Neural cell (in vitro differentiated cells): Measurements from ENCODE around the gene YBX2.

Experiments used
- EP300 ChIP-seq: fragments of 450-650 bp; conservative IDR thresholded peaks from 2 replicates; pipeline ENCODE4 v1.6.1; 2014; ENCODE audit warnings: antibody characterized with exemption, mild to moderate bottlenecking, moderate library complexity; ENCODE audit not compliant: poor library complexity, severe bottlenecking
- EZH2 ChIP-seq: fragments of 200-600, 300-800 bp; shearing (Covaris generic), sonication (generic); IDR thresholded peaks from 2 replicates; pipeline ENCODE4 v1.6.1; 2014; ENCODE audit warnings: antibody characterized with exemption, low read length, borderline replicate concordance, mild to moderate bottlenecking; ENCODE audit not compliant: insufficient read depth, poor library complexity, severe bottlenecking
- MXI1 ChIP-seq: fragments of 450-650 bp; conservative IDR thresholded peaks from 2 replicates; pipeline ENCODE4 v1.6.1; 2014; ENCODE audit warnings: antibody characterized with exemption, mild to moderate bottlenecking; ENCODE audit not compliant: poor library complexity, severe bottlenecking
- POLR2AphosphoS5 ChIP-seq: IDR thresholded peaks from 2 replicates; pipeline ENCODE4 v1.6.1; 2012
- RAD21 ChIP-seq: fragments of 450-650 bp; conservative IDR thresholded peaks from 2 replicates; pipeline ENCODE4 v1.6.1; 2014; ENCODE audit warnings: antibody characterized with exemption, mild to moderate bottlenecking, moderate library complexity
- SMC3 ChIP-seq: fragments of 450-650 bp; conservative IDR thresholded peaks from 2 replicates; pipeline ENCODE4 v1.6.1; 2014; ENCODE audit warnings: antibody characterized with exemption, mild to moderate bottlenecking, moderate library complexity; ENCODE audit not compliant: poor library complexity
- TAF1 ChIP-seq: IDR thresholded peaks from 2 replicates; pipeline ENCODE4 v1.6.1; 2012; ENCODE audit warnings: low read depth
- TF ChIP-seq, protein P1 (sequence below): fragments of 450-650 bp; IDR thresholded peaks from 2 replicates; pipeline ENCODE4 v1.5.1; 2014; ENCODE audit warnings: antibody characterized with exemption, mild to moderate bottlenecking, moderate library complexity; ENCODE audit not compliant: poor library complexity, severe bottlenecking
- TF ChIP-seq, protein P2 (sequence below): IDR thresholded peaks from 2 replicates; pipeline ENCODE4 v1.6.1; 2012; ENCODE audit warnings: borderline replicate concordance

DNA sequence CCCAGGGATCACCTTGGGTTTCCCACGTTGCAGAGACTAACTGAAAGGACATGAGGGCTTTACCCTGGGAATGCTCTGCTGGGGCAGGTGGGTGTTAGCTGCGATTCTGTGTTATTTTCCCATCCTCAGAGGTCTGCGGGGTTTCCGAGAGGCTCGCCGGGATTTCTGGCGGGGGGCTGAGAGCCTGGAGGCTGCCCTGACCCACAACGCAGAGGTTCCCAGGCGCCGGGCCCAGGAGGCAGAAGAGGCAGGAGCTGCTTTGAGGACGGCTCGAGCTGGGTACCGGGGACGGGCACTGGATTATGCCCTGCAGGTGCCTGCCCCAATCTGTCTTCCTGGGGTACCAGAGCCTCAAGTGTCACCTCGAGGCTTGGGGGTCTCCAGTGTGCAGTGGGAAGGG, 48.8 kb upstream of the YBX2 start:
- TF ChIP-seq POLR2AphosphoS5 (no peak), RAD21 (no peak), EP300 (no peak), EZH2 (no peak), MXI1 (no peak), SMC3 (no peak), TAF1 (no peak)
- TF ChIP-seq, protein P1, sequence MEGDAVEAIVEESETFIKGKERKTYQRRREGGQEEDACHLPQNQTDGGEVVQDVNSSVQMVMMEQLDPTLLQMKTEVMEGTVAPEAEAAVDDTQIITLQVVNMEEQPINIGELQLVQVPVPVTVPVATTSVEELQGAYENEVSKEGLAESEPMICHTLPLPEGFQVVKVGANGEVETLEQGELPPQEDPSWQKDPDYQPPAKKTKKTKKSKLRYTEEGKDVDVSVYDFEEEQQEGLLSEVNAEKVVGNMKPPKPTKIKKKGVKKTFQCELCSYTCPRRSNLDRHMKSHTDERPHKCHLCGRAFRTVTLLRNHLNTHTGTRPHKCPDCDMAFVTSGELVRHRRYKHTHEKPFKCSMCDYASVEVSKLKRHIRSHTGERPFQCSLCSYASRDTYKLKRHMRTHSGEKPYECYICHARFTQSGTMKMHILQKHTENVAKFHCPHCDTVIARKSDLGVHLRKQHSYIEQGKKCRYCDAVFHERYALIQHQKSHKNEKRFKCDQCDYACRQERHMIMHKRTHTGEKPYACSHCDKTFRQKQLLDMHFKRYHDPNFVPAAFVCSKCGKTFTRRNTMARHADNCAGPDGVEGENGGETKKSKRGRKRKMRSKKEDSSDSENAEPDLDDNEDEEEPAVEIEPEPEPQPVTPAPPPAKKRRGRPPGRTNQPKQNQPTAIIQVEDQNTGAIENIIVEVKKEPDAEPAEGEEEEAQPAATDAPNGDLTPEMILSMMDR = no peak
- TF ChIP-seq, protein P2, sequence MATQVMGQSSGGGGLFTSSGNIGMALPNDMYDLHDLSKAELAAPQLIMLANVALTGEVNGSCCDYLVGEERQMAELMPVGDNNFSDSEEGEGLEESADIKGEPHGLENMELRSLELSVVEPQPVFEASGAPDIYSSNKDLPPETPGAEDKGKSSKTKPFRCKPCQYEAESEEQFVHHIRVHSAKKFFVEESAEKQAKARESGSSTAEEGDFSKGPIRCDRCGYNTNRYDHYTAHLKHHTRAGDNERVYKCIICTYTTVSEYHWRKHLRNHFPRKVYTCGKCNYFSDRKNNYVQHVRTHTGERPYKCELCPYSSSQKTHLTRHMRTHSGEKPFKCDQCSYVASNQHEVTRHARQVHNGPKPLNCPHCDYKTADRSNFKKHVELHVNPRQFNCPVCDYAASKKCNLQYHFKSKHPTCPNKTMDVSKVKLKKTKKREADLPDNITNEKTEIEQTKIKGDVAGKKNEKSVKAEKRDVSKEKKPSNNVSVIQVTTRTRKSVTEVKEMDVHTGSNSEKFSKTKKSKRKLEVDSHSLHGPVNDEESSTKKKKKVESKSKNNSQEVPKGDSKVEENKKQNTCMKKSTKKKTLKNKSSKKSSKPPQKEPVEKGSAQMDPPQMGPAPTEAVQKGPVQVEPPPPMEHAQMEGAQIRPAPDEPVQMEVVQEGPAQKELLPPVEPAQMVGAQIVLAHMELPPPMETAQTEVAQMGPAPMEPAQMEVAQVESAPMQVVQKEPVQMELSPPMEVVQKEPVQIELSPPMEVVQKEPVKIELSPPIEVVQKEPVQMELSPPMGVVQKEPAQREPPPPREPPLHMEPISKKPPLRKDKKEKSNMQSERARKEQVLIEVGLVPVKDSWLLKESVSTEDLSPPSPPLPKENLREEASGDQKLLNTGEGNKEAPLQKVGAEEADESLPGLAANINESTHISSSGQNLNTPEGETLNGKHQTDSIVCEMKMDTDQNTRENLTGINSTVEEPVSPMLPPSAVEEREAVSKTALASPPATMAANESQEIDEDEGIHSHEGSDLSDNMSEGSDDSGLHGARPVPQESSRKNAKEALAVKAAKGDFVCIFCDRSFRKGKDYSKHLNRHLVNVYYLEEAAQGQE = no peak
